Activated gamma-delta T cell treated with Interleukin-2 at 50 U/mL for 16 hours (primary cell): ENCODE measurements around the gene EVC2.
"Not testable (repeated sequence)": the region's sequence is repeated elsewhere in the genome, so short reads cannot be mapped to it uniquely, and the experiment has no call there.

ENCODE experiments used
- DNase-seq: peaks from one replicate; pipeline ENCODE4 v3.0.0-alpha.2; 2020

EVC2 gene

DNA sequence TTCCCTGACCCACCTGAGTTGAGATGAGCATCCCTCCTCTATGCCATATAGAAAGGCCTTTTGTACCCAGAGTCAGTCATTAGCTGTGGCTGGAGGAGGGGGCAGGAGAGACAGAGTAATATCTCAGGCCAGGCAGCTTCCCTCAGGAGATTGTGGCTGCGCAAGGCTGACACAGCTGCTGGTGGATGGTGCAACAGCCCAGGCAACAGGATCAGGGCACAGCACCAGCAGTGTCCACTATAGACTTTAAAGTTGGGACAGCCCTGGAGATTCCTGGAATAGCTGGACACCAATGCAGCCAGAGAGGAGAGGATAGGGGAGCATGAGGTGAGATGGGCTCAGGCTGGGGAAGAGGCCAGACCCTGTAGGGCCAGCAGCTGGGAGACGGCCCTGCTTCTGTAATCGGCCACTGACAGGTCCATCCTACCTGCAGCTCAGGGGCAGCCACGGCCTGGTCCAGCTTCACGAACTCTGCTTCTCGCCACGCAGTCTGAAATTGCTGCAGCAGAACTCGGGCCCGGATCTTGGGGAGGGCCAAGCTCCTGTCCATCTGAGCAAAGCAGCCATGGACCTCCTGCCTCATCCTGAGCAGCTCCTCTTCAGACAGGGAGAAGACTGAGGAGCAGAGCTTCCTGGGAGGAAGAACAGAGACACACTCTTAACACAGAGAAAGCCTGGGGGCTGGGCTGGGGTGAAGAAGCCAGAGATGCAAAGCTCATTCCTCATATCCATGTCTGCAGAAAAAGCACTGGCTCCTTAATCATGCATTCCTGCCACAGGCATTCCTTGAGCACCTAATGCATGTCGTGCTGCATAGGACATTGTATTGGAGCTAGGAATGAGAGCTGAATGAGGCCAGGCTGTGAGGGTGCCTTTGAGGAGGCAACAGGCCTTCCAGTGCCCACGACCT, 90.1 kb downstream of the EVC2 start:
- DNase-seq = no peak

- no peak for DNase-seq
These were observed 91.9 kb downstream of the EVC2 start for GRCh38 chr4:5616331-5616950.

DNA sequence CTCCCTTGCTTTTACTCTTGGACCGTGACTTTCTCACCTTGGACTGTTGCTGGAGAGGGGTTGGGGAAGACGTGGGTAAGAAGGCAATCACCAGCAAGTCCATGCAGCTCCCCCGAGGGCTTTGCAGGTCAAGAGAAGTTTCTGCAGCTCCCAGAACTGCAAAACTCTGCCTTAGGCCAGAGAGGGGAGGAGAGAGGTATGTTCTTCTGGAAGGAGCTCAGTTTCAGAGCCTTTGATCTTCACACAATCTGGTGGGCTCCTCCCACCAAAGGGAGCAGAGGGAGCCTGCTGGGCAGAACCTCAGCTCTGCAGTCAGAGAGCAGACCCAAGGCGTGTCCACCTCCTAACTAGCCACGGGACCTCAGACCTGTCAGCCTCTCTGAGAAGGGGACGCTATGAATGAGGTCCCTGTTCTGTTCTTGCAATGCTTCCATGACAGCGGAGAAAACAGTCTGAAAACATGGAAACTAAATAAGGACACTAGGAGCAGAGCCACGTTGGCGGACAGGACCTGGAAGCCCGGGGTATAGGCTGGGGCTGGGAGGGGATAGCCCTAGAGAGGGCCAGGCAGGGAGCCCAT, 92.8 kb downstream of the EVC2 start:
- DNase-seq = no peak

DNA sequence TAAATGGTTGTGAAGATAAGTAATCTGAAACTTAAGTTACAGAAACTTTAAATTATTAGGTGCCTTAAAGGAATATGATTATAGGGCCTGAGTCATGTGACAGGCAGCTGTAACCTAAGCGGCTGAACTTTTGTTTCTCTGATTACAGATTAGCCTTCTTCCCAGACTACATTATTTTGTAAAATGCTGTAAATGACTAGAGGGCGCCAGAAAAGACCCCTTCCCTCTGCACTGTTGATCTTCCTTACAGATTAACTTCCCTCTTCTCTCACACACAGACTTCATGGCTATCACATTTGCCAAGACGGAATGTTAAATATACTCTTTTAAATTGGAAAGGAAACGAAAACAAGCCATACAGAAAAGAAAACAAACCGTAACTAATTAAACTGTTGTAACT, 96.6 kb downstream of the EVC2 start:
- DNase-seq = no peak

DNA sequence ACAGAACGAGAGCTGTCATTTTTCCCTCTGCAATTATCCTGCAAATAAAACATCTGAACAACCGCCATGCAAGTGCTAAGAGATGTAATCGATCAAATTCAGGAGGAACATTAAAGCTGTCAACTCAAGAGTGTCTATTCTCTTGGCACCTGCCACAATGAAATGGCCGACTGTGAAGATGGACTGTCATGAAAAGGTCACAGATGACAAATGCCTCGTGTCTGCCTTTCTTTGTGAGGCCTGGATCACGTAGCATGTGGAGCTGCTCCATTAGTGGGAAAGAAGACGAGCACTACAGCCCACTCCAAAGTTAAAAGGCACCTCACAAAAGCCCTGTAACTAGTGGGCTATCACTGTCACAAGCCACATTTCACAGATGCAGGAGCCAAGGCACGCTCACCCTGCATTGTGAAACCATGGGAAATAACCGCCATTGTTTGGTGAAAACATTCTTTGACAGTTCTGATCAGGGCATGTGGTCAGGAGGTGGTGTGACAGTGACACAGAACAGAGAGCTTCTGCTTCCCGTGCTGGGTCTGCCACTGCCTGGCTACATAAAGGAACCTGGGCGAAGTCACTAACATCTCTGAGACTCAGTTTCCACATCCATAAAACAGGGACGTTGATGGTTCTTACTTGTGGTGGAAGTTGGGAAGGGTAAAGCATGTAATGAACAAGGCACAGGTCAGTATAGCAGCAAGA, 98.9 kb downstream of the EVC2 start:
- DNase-seq = no peak

DNA sequence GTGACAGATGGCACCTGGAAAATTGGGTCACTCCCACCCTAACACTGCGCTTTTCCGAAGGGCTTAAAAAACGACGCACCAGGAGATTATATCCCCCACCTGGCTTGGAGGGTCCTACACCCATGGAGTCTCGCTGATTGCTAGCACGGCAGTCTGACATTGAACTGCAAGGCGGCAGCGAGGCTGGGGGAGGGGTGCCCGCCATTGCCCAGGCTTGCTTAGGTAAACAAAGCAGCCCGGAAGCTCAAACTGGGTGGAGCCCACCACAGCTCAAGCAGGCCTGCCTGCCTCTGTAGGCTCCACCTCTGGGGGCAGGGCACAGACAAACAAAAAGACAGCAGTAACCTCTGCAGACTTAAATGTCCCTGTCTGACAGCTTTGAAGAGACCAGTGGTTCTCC, 114.5 kb downstream of the EVC2 start:
- not testable (repeated sequence) for DNase-seq

- no peak for DNase-seq
These were observed 116.1 kb downstream of the EVC2 start for GRCh38 chr4:5592272-5592671.

DNA sequence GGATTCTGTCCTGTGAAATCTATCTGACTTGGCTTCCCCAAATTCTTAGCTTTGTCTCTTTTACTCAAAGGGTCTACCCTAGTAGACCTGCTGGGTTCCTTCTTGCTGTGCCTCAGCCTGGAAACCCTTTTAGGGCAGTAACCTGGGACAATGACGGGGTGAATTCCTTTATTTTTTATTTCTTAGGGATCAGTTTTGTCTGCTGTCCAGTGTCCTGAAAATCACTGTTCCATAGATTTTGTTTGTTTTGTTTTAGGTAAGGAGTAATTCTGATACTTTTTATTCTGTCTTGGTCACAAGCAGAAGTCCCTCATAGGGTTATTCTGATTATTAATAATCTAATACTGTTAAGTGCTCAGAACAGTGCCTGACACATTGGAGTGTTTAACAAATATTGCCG, 118.9 kb downstream of the EVC2 start:
- no peak for DNase-seq

GRCh38 chr4:5588046-5588445, 120.3 kb downstream of the EVC2 start:
- DNase-seq = no peak

DNA sequence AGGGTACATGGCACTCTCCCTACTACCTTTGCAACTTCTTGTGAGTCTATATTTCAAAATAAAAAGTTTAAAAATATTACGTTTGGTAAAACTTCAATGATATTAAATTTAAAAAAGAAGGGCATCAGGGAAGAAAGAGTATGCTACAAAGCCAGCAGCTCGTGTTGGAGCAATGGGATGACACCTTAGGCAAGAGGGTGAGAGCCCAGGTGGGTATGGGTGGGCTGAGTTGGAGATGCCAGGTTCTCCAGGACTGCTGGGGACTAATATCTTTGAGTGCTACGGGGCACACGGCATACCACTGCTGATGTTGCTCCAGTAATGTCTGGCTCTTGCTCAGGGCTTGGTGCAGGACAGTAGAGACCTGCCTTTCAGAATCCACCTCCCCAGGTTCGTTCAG, 132.4 kb downstream of the EVC2 start:
- DNase-seq = no peak

DNA sequence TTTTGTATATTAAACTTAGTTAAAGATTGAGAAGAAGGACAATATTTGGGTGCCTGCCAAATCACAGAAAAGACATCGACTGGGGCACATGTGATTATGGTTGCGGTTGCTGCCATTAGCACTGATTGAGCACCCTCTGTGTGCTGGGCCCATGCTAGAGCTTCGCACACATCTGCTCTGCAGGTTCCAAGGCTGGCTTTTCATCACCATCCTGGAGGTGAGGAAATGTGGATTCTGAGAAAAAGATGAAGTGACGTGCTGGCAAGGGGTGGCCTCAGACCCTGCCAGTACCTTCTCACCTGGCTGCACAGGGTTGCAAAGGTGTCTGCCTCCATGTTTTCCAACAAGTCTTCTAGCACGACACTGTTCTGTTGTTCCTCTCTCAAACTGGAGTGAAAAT, 134.0 kb downstream of the EVC2 start:
- DNase-seq = no peak

GRCh38 chr4:5573965-5574364, 134.4 kb downstream of the EVC2 start:
- DNase-seq = no peak

GRCh38 chr4:5572751-5573150, 135.6 kb downstream of the EVC2 start:
- DNase-seq = no peak

- no peak for DNase-seq
These were observed 136.2 kb downstream of the EVC2 start for GRCh38 chr4:5572114-5572513.

DNA sequence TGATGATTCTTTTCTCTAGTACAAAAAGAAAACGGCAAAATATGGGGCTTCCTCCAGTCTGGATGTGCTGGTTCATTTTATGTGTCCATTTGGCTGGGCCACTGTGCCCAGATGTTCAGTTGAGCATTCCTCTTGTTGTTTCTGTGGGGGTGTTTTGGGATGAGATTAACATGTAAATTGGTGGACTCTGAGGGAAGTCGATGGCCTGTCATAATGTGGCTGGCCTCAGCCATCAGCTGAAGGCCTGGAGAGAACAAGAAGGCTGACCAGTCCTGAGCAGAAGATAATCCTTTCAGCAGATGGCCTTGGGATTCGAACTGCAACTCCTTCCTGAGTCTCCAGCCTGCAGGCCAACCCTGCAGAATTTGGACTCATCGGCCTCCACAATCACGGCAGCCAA, 136.7 kb downstream of the EVC2 start:
- DNase-seq = no peak

GRCh38 chr4:5569451-5569850, 138.9 kb downstream of the EVC2 start:
- no peak for DNase-seq

GRCh38 chr4:5568931-5569330, 139.4 kb downstream of the EVC2 start:
- DNase-seq = no peak

DNA sequence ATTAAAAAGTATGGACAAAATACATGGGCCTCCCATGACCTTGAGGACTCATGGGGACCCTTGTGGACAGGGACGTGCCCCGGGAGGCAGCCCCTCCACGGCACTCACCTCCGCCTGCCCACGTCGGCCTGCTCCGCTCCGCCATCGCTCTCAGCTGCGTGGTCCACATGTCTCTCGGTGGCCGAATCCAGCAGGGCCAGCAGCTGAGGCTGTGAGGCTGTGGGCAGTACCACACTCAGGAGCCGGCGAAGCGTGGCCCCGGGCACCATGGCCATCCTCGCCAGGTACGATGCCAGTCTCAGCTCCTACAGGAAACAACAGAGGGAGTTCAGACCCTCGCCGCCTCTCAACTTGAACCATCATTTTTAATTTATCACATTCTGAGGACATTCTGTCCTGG, 140.0 kb downstream of the EVC2 start:
- DNase-seq = no peak

DNA sequence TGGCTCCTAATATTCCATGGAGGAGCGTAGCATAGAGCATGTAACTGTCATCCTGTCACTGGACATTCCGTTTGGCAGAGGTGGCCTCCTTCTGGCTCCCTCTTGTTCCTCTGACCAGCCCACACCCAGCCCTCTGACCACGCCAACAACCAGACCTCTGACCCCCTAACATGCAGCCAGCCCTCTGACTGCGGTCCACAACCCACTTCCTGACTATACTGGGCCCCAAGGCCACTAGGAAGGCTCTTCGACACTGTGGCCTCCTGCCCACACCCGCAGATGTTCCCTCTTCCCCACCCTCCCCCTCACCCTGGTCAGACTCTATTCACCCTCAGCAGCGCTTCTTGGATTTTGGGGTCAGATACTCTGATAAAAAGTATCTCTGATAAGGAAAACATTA, 141.4 kb downstream of the EVC2 start:
- no peak for DNase-seq

GRCh38 chr4:5566526-5566925, 141.8 kb downstream of the EVC2 start:
- no peak for DNase-seq

- no peak for DNase-seq
These were observed 144.5 kb downstream of the EVC2 start for GRCh38 chr4:5563856-5564255.

- DNase-seq = no peak
These were observed 145.9 kb downstream of the EVC2 start for GRCh38 chr4:5562476-5562875.

GRCh38 chr4:5561286-5561685, 147.1 kb downstream of the EVC2 start:
- DNase-seq = no peak

DNA sequence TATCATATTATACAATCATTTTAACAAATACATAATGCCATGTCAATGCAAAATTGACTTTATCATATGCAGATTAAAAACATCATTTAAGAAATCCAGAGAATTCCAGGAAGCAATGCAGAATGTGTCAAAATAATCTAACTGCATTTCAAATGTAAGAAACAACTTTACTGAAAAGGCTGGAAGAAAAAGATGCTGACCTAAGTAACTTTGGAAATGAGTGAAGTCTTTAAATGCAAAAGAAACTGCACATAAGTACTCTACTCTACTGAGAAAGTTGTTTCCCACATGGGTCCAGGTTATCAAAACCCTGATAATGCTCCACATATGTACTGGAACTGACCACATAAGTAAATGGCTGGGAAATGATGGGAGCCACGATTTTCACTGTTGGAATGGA, 149.9 kb downstream of the EVC2 start:
- no peak for DNase-seq
